IPS-11a (cell line): ENCODE data around the gene CPLX1.
"Not testable (repeated sequence)": the region's sequence is repeated elsewhere in the genome, so short reads cannot be mapped to it uniquely, and the experiment has no call there.

Source experiments
- H3K4me3 ChIP-seq: one replicate; pipeline ENCODE4 v1.5.1; 2013; ENCODE audit warnings: low read depth, low read length, control low read depth

Gene CPLX1

GRCh38 chr4:742096-742741 is 83.7 kb downstream of the CPLX1 start:
- H3K4me3 ChIP-seq, result no peak overlapping the region

- no peak overlapping the region for H3K4me3 ChIP-seq
Observed at GRCh38 chr4:740656-741282, 85.2 kb downstream of the CPLX1 start.

DNA sequence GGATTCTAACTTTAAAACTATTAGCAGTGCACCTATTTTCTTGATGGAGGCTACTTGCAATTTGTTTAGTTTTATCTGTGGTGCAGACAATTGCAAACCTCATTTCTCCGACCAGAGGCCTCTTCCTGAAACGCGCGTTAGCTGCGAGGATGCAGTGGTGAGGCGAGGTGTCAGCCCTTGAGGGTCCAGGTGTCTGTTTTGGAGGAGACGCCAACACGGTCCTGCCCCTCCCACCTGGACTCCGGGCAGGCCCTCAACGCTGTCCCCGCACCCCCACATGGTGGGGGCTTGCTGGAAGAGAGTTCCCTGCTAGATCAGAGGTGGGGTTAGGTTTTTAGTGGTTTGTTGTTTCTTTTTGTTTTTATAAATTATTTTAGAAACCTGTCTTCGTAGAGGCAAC is 85.9 kb downstream of the CPLX1 start:
- H3K4me3 ChIP-seq, result no peak overlapping the region

GRCh38 chr4:739569-739968 is 86.4 kb downstream of the CPLX1 start:
- H3K4me3 ChIP-seq, result no peak overlapping the region

DNA sequence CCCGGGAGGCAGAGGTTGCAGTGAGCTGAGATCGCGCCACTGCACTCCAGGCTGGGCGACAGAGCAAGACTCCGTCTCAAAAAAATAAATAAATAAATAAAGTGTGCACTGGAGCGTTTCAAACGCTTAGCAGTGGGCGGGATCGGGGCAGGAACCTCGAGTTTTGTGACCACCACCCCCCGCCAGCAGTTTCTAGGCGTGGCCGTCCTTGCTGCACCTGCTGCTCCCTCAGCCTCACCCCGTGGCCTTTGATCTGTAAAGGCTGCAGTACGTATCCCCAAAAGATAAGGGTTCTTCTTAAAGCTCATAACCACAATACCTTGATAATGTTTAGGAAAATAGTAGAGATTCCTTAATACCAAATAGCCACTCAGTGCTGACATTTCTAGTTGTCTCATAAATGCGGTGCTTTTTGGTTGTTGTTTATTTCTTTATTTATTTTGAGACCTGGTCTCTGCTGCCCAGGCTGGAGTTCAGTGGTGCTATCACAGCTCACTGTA is 87.1 kb downstream of the CPLX1 start:
- H3K4me3 ChIP-seq, result no peak overlapping the region

DNA sequence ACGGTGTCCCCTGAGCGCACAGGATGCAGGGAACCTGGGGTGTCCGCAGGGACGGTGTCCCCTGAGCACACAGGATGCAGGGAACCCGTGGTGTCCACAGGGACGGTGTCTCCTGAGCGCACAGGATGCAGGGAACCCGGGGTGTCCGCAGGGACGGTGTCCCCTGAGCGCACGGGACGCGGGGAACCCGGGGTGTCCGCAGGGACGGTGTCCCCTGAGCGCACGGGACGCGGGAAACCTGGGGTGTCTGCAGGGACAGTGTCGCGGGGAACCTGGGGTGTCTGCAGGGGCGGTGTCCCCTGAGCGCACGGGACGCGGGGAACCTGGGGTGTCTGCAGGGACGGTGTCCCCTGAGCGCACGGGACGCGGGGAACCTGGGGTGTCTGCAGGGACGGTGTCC is 89.4 kb downstream of the CPLX1 start:
- not testable (repeated sequence) for H3K4me3 ChIP-seq

- H3K4me3 ChIP-seq, result no peak overlapping the region
Observed at GRCh38 chr4:735583-735982, 90.3 kb downstream of the CPLX1 start.
